K562 (cell line): ENCODE results near the gene NSUN6. TPM values are rescaled to one million over a fixed set of nuclear protein-coding genes. Genes with fewer than 3 reads are reported as not detected.
A peak's percentile ranks its signal among the peaks of the same experiment; 100 is the strongest.

Experiments
- ATAC-seq: fragments of 200-7000 bp; cut with Tn5 transposase; 3 replicates; pipeline ENCODE4 v1.9.1; 2020; ENCODE audit warnings: moderate library complexity
- BruUV-seq: library from RNA; stranded (reverse); fragments of 400-500 nt; replicated peaks from 2 replicates; lab custom pipeline; 2021; lab: Mats Ljungman, UMichigan
- CTCF ChIA-PET: fragments of 300-600 bp; formaldehyde crosslinking; extraction: SDS; loops from one replicate; lab custom pipeline; 2021; ENCODE audit warnings: low intra/inter-chr PET ratio; lab: Yijun Ruan, JAX
- POLR2A ChIA-PET: fragments of 300-600, 350-650 bp; sonication (Branson Sonifier 250); formaldehyde crosslinking; extraction: SDS; loops from one replicate; lab custom pipeline; 2021; ENCODE audit warnings: antibody characterized with exemption, inconsistent platforms; lab: Yijun Ruan, JAX
- DNase-seq, 4 experiments: peaks; one replicate each; pipeline versions ENCODE4 v3.0.0 to v3.0.0-alpha.2; 2011 to 2018; ENCODE audit warnings: low spot score in 3 of 4, mixed read lengths in 3 of 4; ENCODE audit errors: extremely low read depth in 1 of 4
- FAIRE-seq: peaks from 2 replicates; lab custom pipeline; 2011; peaks lifted over from hg19 to GRCh38; lab: Jason Lieb, UNC
- H2AFZ ChIP-seq: 2 replicates; pipeline ENCODE4 v1.6.0; 2011; ENCODE audit warnings: low read depth, low read length, control low read depth, inconsistent platforms
- H3K27ac ChIP-seq: fragments of 200-600 bp; 3 replicates; pipeline ENCODE4 v1.8.0; 2011; ENCODE audit warnings: low read depth, mild to moderate bottlenecking, control low read depth, inconsistent platforms, low read length, moderate library complexity, mixed read lengths; ENCODE audit errors: extremely low read depth
- H3K27me3 ChIP-seq, 2 experiments: fragments of 300-600 bp in 1 of 2; 2 replicates in 1 of 2; 3 replicates in 1 of 2; pipeline versions ENCODE4 v1.6.0 to v1.8.0; 2011; ENCODE audit warnings: inconsistent platforms in 2 of 2, low read length in 2 of 2, mild to moderate bottlenecking in 1 of 2, mixed read lengths in 1 of 2, moderate library complexity in 1 of 2; ENCODE audit not compliant: control insufficient read depth in 2 of 2, insufficient read depth in 2 of 2
- H3K36me3 ChIP-seq: fragments of 300-600 bp; 3 replicates; pipeline ENCODE4 v1.8.0; 2011; ENCODE audit warnings: mild to moderate bottlenecking, low read length, inconsistent platforms; ENCODE audit not compliant: control insufficient read depth, insufficient read depth
- H3K4me1 ChIP-seq, 2 experiments: fragments of 200-600 bp in 1 of 2; replicated peaks in 1 of 2; 2 replicates in 1 of 2; 3 replicates in 1 of 2; pipeline versions ENCODE4 v1.5.1 to v1.8.0; 2011; ENCODE audit warnings: inconsistent platforms in 2 of 2, low read length in 2 of 2, mild to moderate bottlenecking in 1 of 2, mixed read lengths in 1 of 2, moderate library complexity in 1 of 2; ENCODE audit not compliant: control insufficient read depth in 2 of 2, insufficient read depth in 2 of 2
- H3K4me2 ChIP-seq: 2 replicates; pipeline ENCODE4 v1.6.1; 2011; ENCODE audit warnings: low read length, control low read depth, inconsistent platforms, mixed read lengths; ENCODE audit not compliant: insufficient read depth
- H3K4me3 ChIP-seq: fragments of 200-600 bp; sonication (generic), shearing (Covaris generic); 2 replicates; pipeline ENCODE4 v1.5.1; 2016; ENCODE audit warnings: control low read depth, inconsistent platforms
- H3K79me2 ChIP-seq: fragments of 200-600 bp; 3 replicates; pipeline ENCODE4 v1.8.0; 2011; ENCODE audit warnings: low read length, inconsistent platforms; ENCODE audit not compliant: control insufficient read depth, insufficient read depth
- H3K9ac ChIP-seq, 2 experiments: 2 replicates each; pipeline versions ENCODE4 v1.6.0 to v1.6.1; 2011; ENCODE audit warnings: low read depth in 2 of 2, low read length in 2 of 2, control low read depth in 1 of 2, inconsistent platforms in 1 of 2, mild to moderate bottlenecking in 1 of 2, mixed read lengths in 1 of 2; ENCODE audit not compliant: insufficient read depth in 1 of 2
- H3K9me1 ChIP-seq: one replicate; pipeline ENCODE4 v1.6.0; 2011; ENCODE audit warnings: inconsistent platforms, mild to moderate bottlenecking, low read length, moderate library complexity; ENCODE audit not compliant: control insufficient read depth, insufficient read depth
- H3K9me3 ChIP-seq: replicated peaks from 2 replicates; pipeline ENCODE4 v1.5.1; 2011; ENCODE audit warnings: low read depth, low read length, inconsistent platforms; ENCODE audit not compliant: control insufficient read depth, insufficient read depth
- H4K20me1 ChIP-seq: replicated peaks from 2 replicates; pipeline ENCODE4 v1.6.1; 2011; ENCODE audit warnings: low read length, inconsistent platforms, mixed read lengths; ENCODE audit not compliant: control insufficient read depth, insufficient read depth
- ARID1B ChIP-seq: fragments of 450-650 bp; IDR thresholded peaks from 2 replicates; pipeline ENCODE4 v1.6.1; 2016; ENCODE audit warnings: antibody characterized with exemption, mild to moderate bottlenecking, inconsistent platforms
- CBFA2T2 ChIP-seq: fragments of 450-650 bp; conservative IDR thresholded peaks from 2 replicates; pipeline ENCODE4 v1.6.1; 2017; ENCODE audit warnings: mild to moderate bottlenecking
- CBFA2T3 ChIP-seq: fragments of 450-650 bp; IDR thresholded peaks from 2 replicates; pipeline ENCODE4 v1.6.1; 2017
- ELK1 ChIP-seq: sonication (generic); formaldehyde crosslinking; IDR thresholded peaks from 2 replicates; pipeline ENCODE4 v1.8.1; 2022; ENCODE audit warnings: missing genetic modification reagents
- NCOA2 ChIP-seq, 2 experiments: fragments of 450-650 bp; IDR thresholded peaks; 2 replicates each; pipeline ENCODE4 v1.6.1; 2018; ENCODE audit warnings: mild to moderate bottlenecking in 2 of 2, moderate library complexity in 1 of 2; ENCODE audit not compliant: partially characterized antibody in 2 of 2
- TAL1 ChIP-seq: fragments of 450-650 bp; IDR thresholded peaks from 2 replicates; pipeline ENCODE4 v1.6.1; 2016; ENCODE audit warnings: mild to moderate bottlenecking
- TCF3 ChIP-seq: sonication (generic); formaldehyde crosslinking; IDR thresholded peaks from 2 replicates; pipeline ENCODE4 v1.4.0; 2020; ENCODE audit warnings: mild to moderate bottlenecking, missing genetic modification reagents
- TEAD4 ChIP-seq, 2 experiments: sonication (generic) in 1 of 2; formaldehyde crosslinking in 1 of 2; IDR thresholded peaks; 2 replicates each; pipeline versions ENCODE4 v1.6.1 to v1.8.0; 2012 to 2022; ENCODE audit warnings: borderline replicate concordance in 1 of 2, inconsistent platforms in 1 of 2, low read length in 1 of 2, mild to moderate bottlenecking in 1 of 2, missing genetic modification reagents in 1 of 2
- ZKSCAN3 ChIP-seq: fragments of 250-450 bp; sonication (Bioruptor Pico); IDR thresholded peaks from 2 replicates; pipeline ENCODE4 v1.4.0; 2020
- WGBS: fragments of 100-300 bp; shearing (Covaris generic); methylation state at CpG from one replicate; pipeline ENCODE4 v1.1.6; 2016; ENCODE audit warnings: low coverage, mixed read lengths; ENCODE audit not compliant: insufficient coverage; ENCODE audit errors: missing lambda C conversion rate; 5-methylcytosine and 5-hydroxymethylcytosine counted together
- in situ Hi-C: fragments of 300-500 bp; cut with MboI; formaldehyde crosslinking; loops from 4 replicates; pipeline ENCODE4 v1.15.0; 2018; ENCODE audit warnings: inconsistent platforms, mixed read lengths
- intact Hi-C: fragments of 100-400 bp; cut with micrococcal nuclease; formaldehyde crosslinking; loops from 2 replicates; pipeline ENCODE4 v1.14.2; 2022
- polyA plus RNA-seq, 8 experiments: library from polyadenylated mRNA; depleted of rRNA in 4 of 8; stranded (reverse) in 5 of 8; unstranded in 3 of 8; fragments of >200 nt; fragmentation: Nextera tagmentation in 2 of 8; fragmentation: Illumina TruSeq in 1 of 8; extraction: Ambion mirVana in 2 of 8; extraction: Trizol in 1 of 8; gene quantifications; 2 replicates each; pipeline versions ENCODE4 v1.2.1 to v1.2.3, GENCODE V29; 2011 to 2014; ENCODE audit warnings: inconsistent platforms in 1 of 8, missing spikeins in 1 of 8
- total RNA-seq, 7 experiments: library from RNA; depleted of rRNA in 6 of 7; stranded (reverse); fragments of >200 nt in 6 of 7; fragmentation: Illumina TruSeq in 2 of 7; extraction: Trizol in 2 of 7; gene quantifications; 2 replicates each; pipeline versions ENCODE4 v1.2.1 to v1.2.3, GENCODE V29; 2011 to 2021; ENCODE audit warnings: low replicate concordance in 1 of 7

NSUN6 gene
- total and polyA plus RNA-seq, 9 of the 15 experiments (the other 6 are each of a cell fraction or from before 2014, with no cell fraction given), result 12.5 to 33.1 (median 24.2) TPM

DNA sequence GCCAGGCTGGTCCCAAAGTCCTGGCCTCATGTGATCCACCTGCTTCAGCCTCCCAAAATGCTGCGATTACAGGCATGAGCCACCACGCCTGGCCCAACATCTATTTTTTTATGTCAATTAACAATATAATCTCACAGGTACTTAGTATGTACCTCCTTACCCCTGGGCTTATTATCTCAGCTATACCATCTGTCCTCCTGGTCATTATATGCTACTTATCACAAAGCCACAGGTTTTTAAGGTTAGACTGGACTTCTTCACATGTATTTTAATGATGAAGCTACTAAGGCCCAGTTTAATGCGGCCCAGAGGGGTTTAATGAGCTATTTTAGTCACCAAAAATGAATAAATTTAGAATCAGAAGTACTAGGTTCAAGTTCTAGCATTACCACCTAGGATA lies 3.4 kb downstream of the NSUN6 start:
- Histone ChIP-seq H3K4me1 (peaks cover 0 to 7% of the 10 kb centered on the region in 2 experiments; a peak in 2 of 5 replicates), H4K20me1 (no peaks in the 10 kb centered on the region), H3K79me2 (peaks cover 65% of the 10 kb centered on the region), H2AFZ (no peak overlapping the region), H3K4me2 (no peak overlapping the region), H3K9ac (no peak overlapping the region), H3K27ac (no peak overlapping the region), H3K9me3 (no peaks in the 10 kb centered on the region), H3K4me3 (no peak overlapping the region), H3K9me1 (no peaks in the 10 kb centered on the region), H3K27me3 (no peaks in the 10 kb centered on the region), H3K36me3 (peaks cover 45% of the 10 kb centered on the region)
- BruUV-seq, result no TSS peak
- ChIA-PET POLR2A (interaction anchor here (0.7 to 1.6 kb wide), 2 partner anchors 8 to 12 kb away, joined by 3 to 5 read pairs; no protein-coding TSS in a partner anchor), CTCF (no interaction called here)
- DNase-seq (peak in 1 of 4 experiments; percentile 17), FAIRE-seq (no peak), ATAC-seq (no peak)
- in situ Hi-C loops (no loop called here), intact Hi-C loops (no loop called here)
- 66% methylated on average over 3 of the region's 3 CpGs for WGBS
- TF ChIP-seq TAL1, result peak; percentile 64
- no peak for TF ChIP-seq NCOA2 (IDR thresholded peaks at IDR 0.05; ENCODE audit: partially characterized antibody in 2 of 2)
- TF ChIP-seq CBFA2T2, result peak; percentile 20; the same call in 1 of the 2 replicates
- peak; percentile 62 for TF ChIP-seq CBFA2T3
- TF ChIP-seq TEAD4 (IDR thresholded peaks at IDR 0.05; ENCODE audit: low read length), result peak; percentile 69
- TF ChIP-seq TEAD4 (CRISPR knock-in tag; IDR thresholded peaks at IDR 0.05; ENCODE audit: borderline replicate concordance), result no peak
- peak; percentile 66 for TF ChIP-seq TCF3 (CRISPR knock-in tag)
- TF ChIP-seq ARID1B, result peak; percentile 66
- no peak for TF ChIP-seq ZKSCAN3
- TF ChIP-seq ELK1, result no peak
